ENCODE results near the gene ZBTB40. TPM values are rescaled to one million over a fixed set of nuclear protein-coding genes. Genes with fewer than 3 reads are reported as not detected.
A peak's percentile ranks its signal among the peaks of the same experiment; 100 is the strongest.

The ZBTB40 gene
- total RNA-seq, 2 donors from 2014 or later = 11.2 to 20.1 TPM

GRCh38 chr1:22412932-22413727 lies 38.5 kb upstream of the ZBTB40 start:
- peak; percentile 23 for ATAC-seq
- H3K9me3 ChIP-seq = no peaks in the 10 kb centered on the region
- intact Hi-C loops (cut with DNase I) = loop anchor here (10.0 kb wide), 1 partner anchor 278 kb away; no protein-coding TSS in a partner anchor
- peak; percentile 43 to 73 (median 66) for DNase-seq
- H3K4me1 ChIP-seq = peaks cover 47% of the 10 kb centered on the region
- WGBS, 2 donors = 34 to 38% methylated on average over 8 of the region's 8 CpGs
- H3K27me3 ChIP-seq = no peaks in the 10 kb centered on the region
- H3K27ac ChIP-seq = peak overlapping the region; percentile 78 to 89 (median 80)
- no peaks in the 10 kb centered on the region for H3K36me3 ChIP-seq (replicated peaks in 1 of 2; ENCODE audit: insufficient read depth in 1 of 2, low read depth in 2 of 2)
- TF ChIP-seq POLR2A (IDR thresholded peaks at IDR 0.05) = no peak
- no peak for TF ChIP-seq CTCF (IDR thresholded peaks at IDR 0.05)
- H3K4me3 ChIP-seq = no peak overlapping the region

GRCh38 chr1:22413799-22414198 lies 37.9 kb upstream of the ZBTB40 start:
- H3K4me3 ChIP-seq = no peak overlapping the region
- DNase-seq = no peak
- WGBS, 2 donors = 0 to 75% methylated on average over 1 of the region's 1 CpG
- intact Hi-C loops (cut with DNase I) = loop anchor here (10.0 kb wide), 1 partner anchor 279 kb away; no protein-coding TSS in a partner anchor
- H3K27ac ChIP-seq = peak overlapping the region; percentile 78 to 89 (median 80)
- no peak for ATAC-seq
- H3K36me3 ChIP-seq (replicated peaks in 1 of 2; ENCODE audit: insufficient read depth in 1 of 2, low read depth in 2 of 2) = no peaks in the 10 kb centered on the region
- no peaks in the 10 kb centered on the region for H3K27me3 ChIP-seq
- peaks cover 47% of the 10 kb centered on the region for H3K4me1 ChIP-seq
- TF ChIP-seq POLR2A (IDR thresholded peaks at IDR 0.05) = no peak
- TF ChIP-seq CTCF (IDR thresholded peaks at IDR 0.05) = no peak
- H3K9me3 ChIP-seq = no peaks in the 10 kb centered on the region

- no peak overlapping the region for H3K4me3 ChIP-seq
- H3K27ac ChIP-seq = peak overlapping the region; percentile 78 to 89 (median 80)
- DNase-seq = peak; percentile 87 to 96 (median 91)
- ATAC-seq = peak; percentile 92
- 19 to 23% methylated on average over 9 to 11 of the region's 11 CpGs for WGBS, 2 donors
- TF ChIP-seq POLR2A (IDR thresholded peaks at IDR 0.05) (peak in 2 of 3 donors; percentile 24 to 31), CTCF (IDR thresholded peaks at IDR 0.05) (no peak)
- intact Hi-C loops (cut with DNase I) = loop anchor here (10.0 kb wide), 1 partner anchor 279 kb away; no protein-coding TSS in a partner anchor
- no peaks in the 10 kb centered on the region for H3K9me3 ChIP-seq
- no peaks in the 10 kb centered on the region for H3K36me3 ChIP-seq (replicated peaks in 1 of 2; ENCODE audit: insufficient read depth in 1 of 2, low read depth in 2 of 2)
- no peaks in the 10 kb centered on the region for H3K27me3 ChIP-seq
- peaks cover 47% of the 10 kb centered on the region for H3K4me1 ChIP-seq
These were observed 37.4 kb upstream of the ZBTB40 start for GRCh38 chr1:22414244-22414751.

- Histone ChIP-seq H3K9me3 (no peaks in the 10 kb centered on the region), H3K36me3 (replicated peaks in 1 of 2; ENCODE audit: insufficient read depth in 1 of 2, low read depth in 2 of 2) (no peaks in the 10 kb centered on the region), H3K27ac (no peak overlapping the region), H3K27me3 (no peaks in the 10 kb centered on the region), H3K4me3 (no peak overlapping the region), H3K4me1 (peaks cover 51% of the 10 kb centered on the region)
- no peak for ATAC-seq
- DNase-seq = no peak
- TF ChIP-seq POLR2A (IDR thresholded peaks at IDR 0.05) = no peak
- no peak for TF ChIP-seq CTCF (IDR thresholded peaks at IDR 0.05)
- WGBS, 2 donors = 71 to 89% methylated on average over 4 to 7 of the region's 7 CpGs
- intact Hi-C loops (cut with DNase I) = loop anchor here (10.0 kb wide), 1 partner anchor 281 kb away; no protein-coding TSS in a partner anchor
These were observed 36.2 kb upstream of the ZBTB40 start for GRCh38 chr1:22415489-22415888.
